Muscle of arm (tissue), 12 donors: ENCODE measurements around the gene DNAAF1. TPM values are rescaled to one million over a fixed set of nuclear protein-coding genes. Genes with fewer than 3 reads are reported as not detected.

Experiments
- DNase-seq: peaks from one replicate; pipeline ENCODE4 v3.0.0-alpha.2; 2013
- polyA plus RNA-seq, 12 donors: library from polyadenylated mRNA; unstranded; fragments of 120-200 nt; gene quantifications; one replicate each; pipeline ENCODE4 v1.2.1, GENCODE V29; 2013; ENCODE audit not compliant: insufficient read length in 12 of 12

The DNAAF1 gene
- polyA plus RNA-seq, 12 donors: 0.13 to 0.70 (median 0.33) TPM; not detected in 2

DNA sequence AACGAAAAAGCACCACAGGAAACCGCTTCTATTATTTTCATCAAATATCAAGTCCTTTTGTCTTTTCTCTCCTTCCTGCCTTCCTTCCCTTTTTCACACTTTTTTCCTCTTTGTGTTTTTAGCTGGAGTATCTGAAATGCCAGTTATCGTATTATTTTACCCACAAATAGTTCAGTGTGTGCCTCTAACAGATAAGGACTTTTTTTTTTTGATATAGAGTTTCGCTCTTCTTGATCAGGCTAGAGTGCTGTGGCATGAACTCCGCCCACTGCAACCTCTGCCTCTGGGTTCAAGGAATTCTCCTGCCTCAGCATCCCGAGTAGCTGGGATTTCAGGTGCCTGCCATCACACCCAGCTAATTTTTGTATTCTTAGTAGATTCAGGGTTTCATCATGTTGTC is 10.7 kb downstream of the DNAAF1 start:
- no peak for DNase-seq

DNA sequence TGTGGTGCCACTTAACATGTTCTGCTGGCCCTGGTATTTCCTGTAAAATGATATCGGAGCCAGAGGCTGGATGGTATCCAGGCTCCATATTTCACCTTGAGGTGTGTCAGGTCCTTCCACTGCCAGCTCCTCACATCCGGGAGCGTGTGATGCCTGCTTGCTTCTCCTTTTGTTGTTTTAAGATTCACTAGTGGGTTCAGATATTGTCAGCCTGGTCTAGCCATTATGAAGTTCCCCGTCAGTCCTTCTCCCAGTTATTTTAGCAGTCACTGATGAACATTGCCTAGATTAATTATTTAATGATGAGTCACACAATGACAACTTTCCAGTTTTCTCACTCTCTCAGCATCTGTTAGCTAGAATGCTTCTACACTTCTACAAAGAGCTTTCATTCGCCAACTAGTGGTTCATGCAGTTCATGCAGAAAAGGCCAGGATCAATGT is 11.3 kb downstream of the DNAAF1 start:
- no peak for DNase-seq

DNA sequence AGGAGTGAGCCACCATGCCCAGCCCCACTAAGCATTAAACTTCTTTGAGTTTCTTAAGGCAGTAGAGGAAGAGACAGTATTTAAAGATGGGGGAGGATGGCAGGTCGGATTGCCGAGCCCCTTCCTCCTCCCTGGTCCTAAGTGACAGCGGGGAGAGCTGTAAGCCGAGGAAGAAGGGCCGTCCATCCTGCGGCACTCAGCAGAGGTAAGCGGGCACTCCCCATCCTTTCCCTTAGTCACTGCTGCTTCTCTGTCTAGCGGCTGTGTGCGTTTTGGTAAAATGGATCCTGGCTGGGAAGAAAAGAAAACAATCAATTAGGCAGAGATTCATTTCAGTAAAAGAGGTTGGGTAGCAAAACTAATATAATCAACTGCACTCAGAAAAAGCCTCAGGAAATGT is 13.9 kb downstream of the DNAAF1 start:
- DNase-seq: no peak

DNA sequence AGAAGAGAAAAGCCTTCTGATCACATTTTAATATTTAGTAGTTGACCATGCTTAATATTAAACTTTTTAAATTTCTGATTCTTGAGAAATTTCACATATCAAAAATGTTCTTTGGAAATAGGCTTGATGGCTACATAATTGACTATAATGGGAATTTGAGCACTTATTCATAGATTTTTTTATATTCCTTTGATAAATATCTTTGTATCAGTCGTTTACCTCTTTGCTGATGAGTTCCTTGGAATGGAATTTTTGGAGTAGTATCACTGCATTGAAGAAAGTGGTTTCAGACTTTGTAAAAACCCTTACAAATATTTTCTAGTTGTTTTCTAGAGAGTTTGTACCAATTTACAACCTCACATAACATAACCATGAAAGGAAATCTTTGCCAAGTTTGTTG is 14.7 kb downstream of the DNAAF1 start:
- no peak for DNase-seq

DNA sequence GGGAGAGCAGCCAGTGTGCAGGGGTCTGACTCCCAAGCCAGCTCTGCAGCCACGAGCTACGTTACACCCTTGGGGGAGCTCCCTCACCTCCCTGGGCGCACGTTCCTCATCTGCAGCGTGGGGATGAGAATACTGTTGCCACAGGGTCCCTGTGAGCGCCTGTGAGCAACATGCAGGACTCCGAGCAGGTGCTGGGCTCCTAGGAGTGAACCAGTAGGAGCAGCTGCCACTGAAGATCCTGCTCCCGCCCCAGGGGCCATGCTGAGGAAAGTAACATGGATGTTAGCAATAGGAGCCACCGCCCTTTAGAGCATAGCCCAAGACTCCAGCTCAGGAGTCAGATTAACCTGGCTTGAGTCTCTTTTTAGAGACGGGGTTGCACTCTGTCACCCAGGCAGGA is 15.9 kb downstream of the DNAAF1 start:
- DNase-seq: no peak

- DNase-seq: no peak
Measured at GRCh38 chr16:84161801-84162200, 16.7 kb downstream of the DNAAF1 start.

- no peak for DNase-seq
Measured at GRCh38 chr16:84165746-84166145, 20.6 kb downstream of the DNAAF1 start.

DNA sequence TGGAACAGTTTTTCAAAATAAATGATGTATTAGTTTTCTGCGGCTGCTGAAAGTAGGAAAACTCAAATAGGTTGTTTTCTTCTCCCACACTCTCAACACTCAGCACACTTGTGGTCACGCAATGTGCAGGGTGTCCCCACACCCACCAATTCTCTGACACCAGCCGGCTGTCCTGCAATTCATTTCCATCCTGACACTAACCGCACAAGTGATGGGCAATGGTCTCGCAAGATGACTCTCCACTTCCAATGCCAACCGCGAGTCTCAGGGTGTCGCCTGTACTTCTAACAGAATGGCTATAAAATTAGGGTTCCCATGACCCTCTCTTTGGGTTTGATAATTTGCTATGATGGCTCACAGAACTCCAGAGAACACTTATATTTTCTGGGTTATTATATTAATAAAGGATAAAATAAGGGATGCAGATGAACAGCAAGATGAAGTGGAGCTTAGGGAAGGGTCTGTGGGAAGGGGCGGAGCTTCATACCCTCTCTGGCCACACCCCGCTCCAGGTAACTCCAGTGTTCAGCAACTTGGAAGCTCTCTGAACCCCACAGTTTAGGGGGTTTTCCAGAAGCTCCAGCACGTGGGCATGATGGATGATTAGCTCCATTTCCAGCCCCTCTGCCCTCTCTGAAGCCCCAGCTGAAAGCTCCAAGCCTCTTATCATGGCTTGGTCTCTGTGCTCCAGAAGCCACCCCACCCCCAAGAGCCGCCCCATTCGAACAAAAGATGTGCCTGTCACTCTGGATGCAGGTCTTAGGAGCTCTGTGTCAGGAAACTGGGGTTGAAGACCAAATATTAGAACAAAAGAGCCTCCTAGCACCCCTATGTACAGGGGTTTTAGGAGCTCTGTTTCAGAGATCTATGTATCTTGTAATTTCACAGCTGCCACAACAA is 21.9 kb downstream of the DNAAF1 start:
- no peak for DNase-seq

GRCh38 chr16:84169765-84170310 is 24.7 kb downstream of the DNAAF1 start:
- no peak for DNase-seq

DNA sequence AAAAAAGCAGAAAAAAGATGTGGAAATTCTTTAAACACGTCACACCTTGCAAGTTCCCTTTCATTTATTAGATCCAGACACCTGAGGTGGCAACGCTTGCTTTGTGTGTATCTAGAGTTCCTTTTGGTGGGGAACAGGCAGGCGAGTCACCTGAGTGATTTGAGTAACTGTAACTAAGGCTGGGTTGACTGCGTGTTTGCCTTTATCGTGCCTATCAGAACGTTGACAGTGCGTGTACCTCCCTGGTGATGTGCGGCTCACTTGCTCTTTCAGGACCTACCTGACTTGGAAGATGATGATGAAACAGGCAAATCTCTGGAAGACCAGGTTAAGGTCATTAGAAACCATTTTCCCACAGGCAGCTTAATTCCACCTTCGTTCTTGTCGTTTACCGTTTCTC is 29.3 kb downstream of the DNAAF1 start:
- no peak for DNase-seq

DNA sequence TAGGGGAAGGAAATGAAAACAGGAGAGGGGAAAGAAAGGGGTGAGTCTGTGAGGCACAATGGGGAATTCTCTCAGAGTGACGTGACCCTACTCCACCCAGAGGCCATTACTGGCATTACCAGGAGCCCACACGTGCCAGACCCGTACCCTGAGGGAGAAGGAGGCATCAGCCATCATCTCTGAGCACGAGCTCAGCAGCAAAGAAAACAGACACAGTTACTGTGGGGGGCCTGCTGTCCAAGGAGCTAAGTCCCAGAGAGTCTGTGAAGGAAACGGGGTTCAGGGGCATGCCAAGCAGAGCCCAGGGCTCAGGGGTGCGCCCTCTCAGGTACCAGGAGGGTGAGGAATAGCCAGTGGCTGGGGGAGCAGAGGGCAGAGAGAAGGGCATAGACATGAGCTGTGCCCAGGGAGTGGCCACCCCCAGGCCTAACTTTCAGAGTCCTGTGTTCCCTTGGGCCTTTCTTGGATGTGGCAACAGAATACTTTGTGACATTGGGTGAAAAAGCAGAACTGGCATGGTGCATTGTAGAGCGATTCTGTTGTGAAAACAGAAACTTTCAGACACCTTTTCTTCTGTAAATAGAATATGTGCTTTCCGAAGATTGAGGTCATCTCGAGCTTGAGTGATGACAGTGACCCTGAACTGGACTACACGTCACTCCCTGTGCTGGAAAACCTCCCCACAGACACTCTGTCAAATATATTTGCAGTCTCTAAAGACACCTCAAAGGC is 30.4 kb downstream of the DNAAF1 start:
- no peak for DNase-seq

- no peak for DNase-seq
Measured at GRCh38 chr16:84176192-84177053, 31.3 kb downstream of the DNAAF1 start.

- DNase-seq: no peak
Measured at GRCh38 chr16:84177741-84178073, 32.6 kb downstream of the DNAAF1 start.

GRCh38 chr16:84178146-84178765 is 33.1 kb downstream of the DNAAF1 start:
- no peak for DNase-seq

DNA sequence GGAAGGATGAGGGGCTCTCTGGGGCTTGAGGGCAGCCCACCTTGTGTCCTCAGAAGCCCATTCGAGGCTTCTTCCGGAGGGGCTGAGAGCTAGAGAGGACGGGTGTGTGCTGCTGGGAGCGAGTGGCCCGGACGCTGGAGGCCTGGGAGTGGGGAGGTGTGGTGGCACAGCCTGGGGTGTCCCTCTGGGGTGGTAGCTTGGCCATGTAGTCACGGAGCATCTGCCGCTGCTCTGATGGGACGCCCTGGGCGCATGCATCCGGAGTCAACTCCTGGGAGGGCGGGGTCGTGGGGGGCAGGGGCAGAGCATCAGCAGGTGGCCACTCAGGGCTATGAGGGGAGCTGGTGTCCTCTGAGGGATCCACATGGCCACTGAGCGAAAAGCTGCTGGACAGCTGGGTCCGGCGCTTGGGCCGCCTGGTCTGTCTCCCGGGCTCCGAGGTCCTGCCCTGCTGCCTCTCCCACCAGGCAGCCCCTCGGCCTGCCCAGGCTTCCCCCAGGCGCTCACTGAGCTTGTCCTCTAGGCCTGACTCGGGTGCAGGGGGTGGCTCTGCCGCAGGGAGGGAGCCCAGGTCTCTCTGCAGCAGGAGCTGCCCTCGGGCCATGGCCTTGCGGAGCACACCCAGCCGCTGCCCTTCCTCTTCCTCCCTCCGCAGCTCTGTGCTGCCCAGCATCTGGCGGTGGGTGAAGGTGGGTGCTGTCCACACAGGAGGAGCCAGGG is 33.9 kb downstream of the DNAAF1 start:
- no peak for DNase-seq

- DNase-seq: no peak
Measured at GRCh38 chr16:84179612-84180320, 34.7 kb downstream of the DNAAF1 start.

- no peak for DNase-seq
Measured at GRCh38 chr16:84180519-84181140, 35.5 kb downstream of the DNAAF1 start.

GRCh38 chr16:84181144-84181915 is 36.2 kb downstream of the DNAAF1 start:
- DNase-seq: no peak

DNA sequence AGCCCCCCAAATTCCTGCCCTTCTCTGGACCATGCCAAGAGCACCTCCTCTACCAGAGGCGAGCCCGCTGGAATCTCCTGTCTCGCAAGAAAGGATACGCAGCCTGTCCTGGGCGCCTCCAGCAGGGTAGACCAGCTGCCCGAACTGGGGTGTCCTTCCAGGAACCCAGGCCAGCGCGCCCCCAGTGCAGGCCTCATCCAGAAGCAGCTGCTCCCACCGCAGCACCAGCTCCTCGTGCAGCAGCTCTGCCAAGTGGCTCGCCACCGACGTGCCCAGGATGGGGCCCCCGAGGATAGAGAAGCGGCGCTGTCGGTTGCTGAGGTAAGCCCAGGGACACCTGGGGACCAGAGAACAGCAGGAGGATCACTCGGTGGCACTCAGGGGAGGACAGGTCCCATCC is 37.0 kb downstream of the DNAAF1 start:
- DNase-seq: no peak
